HepG2 (cell line): ENCODE measurements around the gene F2RL3. TPM values are rescaled to one million over a fixed set of nuclear protein-coding genes. Genes with fewer than 3 reads are reported as not detected.

Experiments used
- ATAC-seq: fragments of 200-7000 bp; cut with Tn5 transposase; 3 replicates; pipeline ENCODE4 v1.9.1; 2020; ENCODE audit warnings: mild to moderate bottlenecking, moderate library complexity
- BruUV-seq: library from RNA; stranded (reverse); fragments of 400-500 nt; replicated peaks from 2 replicates; lab custom pipeline; 2021; lab: Mats Ljungman, UMichigan
- CTCF ChIA-PET: fragments of 300-600 bp; formaldehyde crosslinking; extraction: SDS; loops from one replicate; lab custom pipeline; 2021; ENCODE audit warnings: low total read pairs, inconsistent platforms, low intra/inter-chr PET ratio; lab: Yijun Ruan, JAX
- POLR2A ChIA-PET: fragments of 350-600 bp; sonication (Branson Sonifier 250); formaldehyde crosslinking; loops from one replicate; lab custom pipeline; 2020; ENCODE audit warnings: antibody characterized with exemption, inconsistent platforms; lab: Yijun Ruan, JAX
- DNase-seq: peaks from one replicate; pipeline ENCODE4 v3.0.0-alpha.2; 2015; ENCODE audit warnings: low spot score
- FAIRE-seq: peaks from 3 replicates; lab custom pipeline; 2011; peaks lifted over from hg19 to GRCh38; lab: Jason Lieb, UNC
- H2AFZ ChIP-seq: one replicate; pipeline ENCODE4 v1.6.1; 2011; ENCODE audit warnings: low read length, inconsistent platforms
- H3K27ac ChIP-seq: fragments of 300-600 bp; 3 replicates; pipeline ENCODE4 v1.8.0; 2011; ENCODE audit warnings: mixed run types, mild to moderate bottlenecking, mixed read lengths, low read length, inconsistent platforms; ENCODE audit not compliant: insufficient read depth; ENCODE audit errors: extremely low read length
- H3K27me3 ChIP-seq, 2 experiments: fragments of 200-600 bp in 1 of 2; 2 replicates in 1 of 2; 3 replicates in 1 of 2; pipeline versions ENCODE4 v1.6.0 to v1.8.0; 2011; ENCODE audit warnings: low read length in 2 of 2, mild to moderate bottlenecking in 2 of 2, moderate library complexity in 2 of 2, inconsistent platforms in 1 of 2; ENCODE audit not compliant: insufficient read depth in 2 of 2, control insufficient read depth in 1 of 2
- H3K36me3 ChIP-seq, 2 experiments: fragments of 200-600 bp in 1 of 2; replicated peaks in 1 of 2; 2 replicates in 1 of 2; 3 replicates in 1 of 2; pipeline versions ENCODE4 v1.5.1 to v1.8.0; 2011; ENCODE audit warnings: low read length in 2 of 2, inconsistent platforms in 1 of 2; ENCODE audit not compliant: insufficient read depth in 2 of 2, control insufficient read depth in 1 of 2
- H3K4me1 ChIP-seq: 2 replicates; pipeline ENCODE4 v1.5.1; 2012; ENCODE audit warnings: low read length, inconsistent platforms; ENCODE audit not compliant: insufficient read depth
- H3K4me2 ChIP-seq: 2 replicates; pipeline ENCODE4 v1.6.0; 2011; ENCODE audit warnings: low read depth, low read length, inconsistent platforms
- H3K4me3 ChIP-seq, 3 experiments: fragments of 200-600 bp in 1 of 3; sonication (generic), shearing (Covaris generic) in 1 of 3; replicated peaks in 1 of 3; 2 replicates each; pipeline ENCODE4 v1.5.1; 2011 to 2016; ENCODE audit warnings: low read length in 3 of 3, inconsistent platforms in 2 of 3, low read depth in 2 of 3, mild to moderate bottlenecking in 2 of 3, control low read depth in 1 of 3, mixed read lengths in 1 of 3; ENCODE audit not compliant: insufficient read depth in 1 of 3
- H3K79me2 ChIP-seq: one replicate; pipeline ENCODE4 v1.6.1; 2011; ENCODE audit warnings: low read length, inconsistent platforms; ENCODE audit not compliant: insufficient read depth
- H3K9ac ChIP-seq: 2 replicates; pipeline ENCODE4 v1.6.0; 2011; ENCODE audit warnings: mild to moderate bottlenecking, low read depth, low read length, inconsistent platforms; ENCODE audit not compliant: insufficient read depth
- H3K9me3 ChIP-seq: 2 replicates; pipeline ENCODE4 v1.5.1; 2012; ENCODE audit warnings: mild to moderate bottlenecking, low read length
- H4K20me1 ChIP-seq: 2 replicates; pipeline ENCODE4 v1.6.0; 2011; ENCODE audit warnings: inconsistent platforms, mild to moderate bottlenecking, low read length, moderate library complexity; ENCODE audit not compliant: insufficient read depth
- KAT7 ChIP-seq: IDR thresholded peaks from 2 replicates; pipeline ENCODE4 v1.6.1; 2018; ENCODE audit warnings: borderline replicate concordance, missing compliant biosample characterization
- TBX2 ChIP-seq: sonication (generic); formaldehyde crosslinking; IDR thresholded peaks from 2 replicates; pipeline ENCODE4 v1.5.0; 2020; ENCODE audit warnings: missing genetic modification reagents, mild to moderate bottlenecking, borderline replicate concordance
- THAP11 ChIP-seq: IDR thresholded peaks from 2 replicates; pipeline ENCODE4 v1.6.1; 2016; ENCODE audit warnings: missing biosample characterization, missing genetic modification reagents
- ZNF121 ChIP-seq: sonication (generic); formaldehyde crosslinking; IDR thresholded peaks from 2 replicates; pipeline ENCODE4 v1.5.0; 2020; ENCODE audit warnings: mild to moderate bottlenecking, missing genetic modification reagents
- ZNF703 ChIP-seq: sonication (generic); formaldehyde crosslinking; IDR thresholded peaks from 2 replicates; pipeline ENCODE4 v1.5.1; 2020; ENCODE audit warnings: missing genetic modification reagents, mild to moderate bottlenecking, moderate library complexity, borderline replicate concordance
- ZNF761 ChIP-seq: sonication (generic); formaldehyde crosslinking; conservative IDR thresholded peaks from 2 replicates; pipeline ENCODE4 v1.4.0; 2020; ENCODE audit warnings: mild to moderate bottlenecking, missing genetic modification reagents
- WGBS: methylation state at CpG from one replicate; pipeline ENCODE4 v1.1.6; 2017; ENCODE audit warnings: low lambda C conversion rate; 5-methylcytosine and 5-hydroxymethylcytosine counted together
- in situ Hi-C: cut with HindIII; loops from 2 replicates; pipeline ENCODE4 v1.10.0; 2017; ENCODE audit warnings: low pct_unique_long_range_greater_than_20kb; ENCODE audit not compliant: extremely low pct_ligation_motif_present
- intact Hi-C: fragments of 100-400 bp; cut with micrococcal nuclease; formaldehyde crosslinking; loops from one replicate; pipeline ENCODE4 v1.10.0; 2022; ENCODE audit not compliant: unreplicated experiment
- polyA plus RNA-seq, 8 experiments: library from polyadenylated mRNA; depleted of rRNA in 3 of 8; stranded (reverse) in 7 of 8; unstranded in 1 of 8; fragments of >200 nt; fragmentation: Illumina TruSeq in 4 of 8; extraction: Trizol in 4 of 8; gene quantifications; 2 replicates each; pipeline versions ENCODE4 v1.2.1 to v1.2.3, GENCODE V29; 2011 to 2016; ENCODE audit warnings: low read depth in 4 of 8, missing spikeins in 1 of 8, mixed read lengths in 1 of 8; ENCODE audit not compliant: insufficient read depth in 1 of 8
- total RNA-seq, 5 experiments: library from RNA; depleted of rRNA; stranded (reverse); fragments of >200 nt; fragmentation: Illumina TruSeq; extraction: Trizol; gene quantifications; 2 replicates each; pipeline ENCODE4 v1.2.3, GENCODE V29; 2016; ENCODE audit warnings: low read depth in 1 of 5
- TF ChIP-seq, protein P1 (sequence below): sonication (generic); formaldehyde crosslinking; IDR thresholded peaks from 2 replicates; pipeline ENCODE4 v1.5.0; 2020; ENCODE audit warnings: mild to moderate bottlenecking, missing genetic modification reagents
- TF ChIP-seq, protein P2 (sequence below): sonication (generic); formaldehyde crosslinking; IDR thresholded peaks from 2 replicates; pipeline ENCODE4 v1.5.1; 2020; ENCODE audit warnings: mild to moderate bottlenecking, missing genetic modification reagents, moderate library complexity
- TF ChIP-seq, protein P3 (sequence below): sonication (generic); formaldehyde crosslinking; IDR thresholded peaks from 2 replicates; pipeline ENCODE4 v1.5.1; 2020; ENCODE audit warnings: mild to moderate bottlenecking, missing genetic modification reagents, moderate library complexity
- TF ChIP-seq, protein P4 (sequence below), 2 experiments: fragments of 450-650 bp in 1 of 2; sonication (generic) in 1 of 2; formaldehyde crosslinking; IDR thresholded peaks; 2 replicates each; pipeline versions ENCODE4 v1.5.0 to v1.8.0; 2020 to 2022; ENCODE audit warnings: mild to moderate bottlenecking in 1 of 2, missing genetic modification reagents in 1 of 2
- TF ChIP-seq, protein P5 (sequence below): sonication (generic); formaldehyde crosslinking; IDR thresholded peaks from 2 replicates; pipeline ENCODE4 v1.4.0; 2020; ENCODE audit warnings: missing genetic modification reagents, borderline replicate concordance

Gene F2RL3
- total and polyA plus RNA-seq, 2 of the 13 experiments (the other 11 are each of a cell fraction or from before 2014, with no cell fraction given) = not detected

DNA sequence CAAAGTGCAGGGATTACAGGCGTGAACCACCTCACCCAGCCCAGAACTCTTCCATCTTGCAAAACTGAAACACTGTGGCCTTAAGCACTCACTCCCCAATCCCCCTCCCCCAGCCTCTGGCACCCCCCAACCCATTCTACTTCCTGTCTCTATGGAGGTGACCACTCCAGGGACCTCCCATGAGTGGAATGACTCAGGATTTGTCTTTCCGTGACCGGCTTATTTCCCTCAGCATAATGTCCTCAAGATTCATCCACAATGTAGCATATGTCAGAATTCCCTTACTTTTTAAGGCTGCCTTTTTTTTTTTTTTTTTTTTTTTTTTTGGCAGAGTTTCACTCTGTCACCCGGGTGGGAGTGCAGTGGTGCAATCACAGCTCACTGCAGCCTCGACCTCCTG lies 3.6 kb upstream of the F2RL3 start (continued):
- TF ChIP-seq, protein P1, sequence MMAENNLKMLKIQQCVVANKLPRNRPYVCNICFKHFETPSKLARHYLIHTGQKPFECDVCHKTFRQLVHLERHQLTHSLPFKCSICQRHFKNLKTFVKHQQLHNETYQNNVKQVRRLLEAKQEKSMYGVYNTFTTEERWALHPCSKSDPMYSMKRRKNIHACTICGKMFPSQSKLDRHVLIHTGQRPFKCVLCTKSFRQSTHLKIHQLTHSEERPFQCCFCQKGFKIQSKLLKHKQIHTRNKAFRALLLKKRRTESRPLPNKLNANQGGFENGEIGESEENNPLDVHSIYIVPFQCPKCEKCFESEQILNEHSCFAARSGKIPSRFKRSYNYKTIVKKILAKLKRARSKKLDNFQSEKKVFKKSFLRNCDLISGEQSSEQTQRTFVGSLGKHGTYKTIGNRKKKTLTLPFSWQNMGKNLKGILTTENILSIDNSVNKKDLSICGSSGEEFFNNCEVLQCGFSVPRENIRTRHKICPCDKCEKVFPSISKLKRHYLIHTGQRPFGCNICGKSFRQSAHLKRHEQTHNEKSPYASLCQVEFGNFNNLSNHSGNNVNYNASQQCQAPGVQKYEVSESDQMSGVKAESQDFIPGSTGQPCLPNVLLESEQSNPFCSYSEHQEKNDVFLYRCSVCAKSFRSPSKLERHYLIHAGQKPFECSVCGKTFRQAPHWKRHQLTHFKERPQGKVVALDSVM (CRISPR knock-in tag) = no peak
- no peak for TF ChIP-seq KAT7
- TF ChIP-seq, all 625 proteins: peak for 0

DNA sequence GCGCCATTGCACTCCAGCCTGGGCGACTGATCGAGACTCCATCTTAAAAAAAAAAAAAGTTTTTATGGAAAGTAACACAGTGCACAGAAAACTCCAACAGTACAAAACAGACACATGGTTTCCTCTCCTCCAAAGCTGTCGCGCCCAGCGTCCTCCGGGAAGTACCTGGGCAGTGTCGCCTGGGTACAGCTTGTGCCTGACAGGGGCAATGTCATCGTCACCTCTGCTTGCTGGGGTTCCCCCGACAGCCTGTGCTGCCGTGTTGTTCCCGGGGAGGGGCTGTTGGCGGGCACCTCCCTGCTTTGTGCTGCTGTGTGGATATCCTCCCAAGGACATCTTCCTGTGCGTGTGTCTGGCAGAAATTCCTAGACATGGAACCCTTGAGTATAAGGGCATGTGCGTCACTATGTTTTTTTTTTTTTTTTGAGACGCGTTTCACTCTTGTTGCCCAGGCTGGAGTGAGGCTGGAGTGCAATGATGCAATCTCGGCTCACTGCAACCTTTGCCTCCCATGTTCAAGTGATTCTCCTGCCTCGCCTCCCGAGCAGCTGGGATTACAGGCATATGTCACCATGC lies 2.4 kb upstream of the F2RL3 start:
- FAIRE-seq (peak; percentile 74), ATAC-seq (peak; percentile 52), DNase-seq (peak; percentile 52)
- Histone ChIP-seq H3K4me2 (peak overlapping the region; percentile 81), H3K4me1 (peaks cover 25% of the 10 kb centered on the region; the same call in 1 of the 2 replicates), H2AFZ (peak overlapping the region; percentile 25), H3K9me3 (peaks cover 17% of the 10 kb centered on the region), H3K4me3 (peak overlapping the region; percentile 14 to 61 (median 34); a peak in 5 of 6 replicates), H3K27me3 (no peaks in the 10 kb centered on the region; a peak in 1 of 5 replicates), H3K9ac (peak overlapping the region; percentile 53), H3K27ac (no peak overlapping the region), H3K36me3 (no peaks in the 10 kb centered on the region), H4K20me1 (no peaks in the 10 kb centered on the region), H3K79me2 (no peaks in the 10 kb centered on the region)
- ChIA-PET CTCF (no interaction called here), POLR2A (interaction anchor here (1.6 kb wide), 1 partner anchor 31 kb away, joined by 3 read pairs; no protein-coding TSS in a partner anchor)
- WGBS = 15% methylated on average over 15 of the region's 20 CpGs
- in situ Hi-C loops = no loop called here
- no TSS peak for BruUV-seq
- intact Hi-C loops = no loop called here
- peak; percentile 51; the same call in 1 of the 2 replicates for TF ChIP-seq ZNF121 (CRISPR knock-in tag)
- TF ChIP-seq, protein P2, sequence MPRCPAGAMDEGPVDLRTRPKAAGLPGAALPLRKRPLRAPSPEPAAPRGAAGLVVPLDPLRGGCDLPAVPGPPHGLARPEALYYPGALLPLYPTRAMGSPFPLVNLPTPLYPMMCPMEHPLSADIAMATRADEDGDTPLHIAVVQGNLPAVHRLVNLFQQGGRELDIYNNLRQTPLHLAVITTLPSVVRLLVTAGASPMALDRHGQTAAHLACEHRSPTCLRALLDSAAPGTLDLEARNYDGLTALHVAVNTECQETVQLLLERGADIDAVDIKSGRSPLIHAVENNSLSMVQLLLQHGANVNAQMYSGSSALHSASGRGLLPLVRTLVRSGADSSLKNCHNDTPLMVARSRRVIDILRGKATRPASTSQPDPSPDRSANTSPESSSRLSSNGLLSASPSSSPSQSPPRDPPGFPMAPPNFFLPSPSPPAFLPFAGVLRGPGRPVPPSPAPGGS (CRISPR knock-in tag) = peak; percentile 43; the same call in 1 of the 2 replicates
- TF ChIP-seq, protein P3, sequence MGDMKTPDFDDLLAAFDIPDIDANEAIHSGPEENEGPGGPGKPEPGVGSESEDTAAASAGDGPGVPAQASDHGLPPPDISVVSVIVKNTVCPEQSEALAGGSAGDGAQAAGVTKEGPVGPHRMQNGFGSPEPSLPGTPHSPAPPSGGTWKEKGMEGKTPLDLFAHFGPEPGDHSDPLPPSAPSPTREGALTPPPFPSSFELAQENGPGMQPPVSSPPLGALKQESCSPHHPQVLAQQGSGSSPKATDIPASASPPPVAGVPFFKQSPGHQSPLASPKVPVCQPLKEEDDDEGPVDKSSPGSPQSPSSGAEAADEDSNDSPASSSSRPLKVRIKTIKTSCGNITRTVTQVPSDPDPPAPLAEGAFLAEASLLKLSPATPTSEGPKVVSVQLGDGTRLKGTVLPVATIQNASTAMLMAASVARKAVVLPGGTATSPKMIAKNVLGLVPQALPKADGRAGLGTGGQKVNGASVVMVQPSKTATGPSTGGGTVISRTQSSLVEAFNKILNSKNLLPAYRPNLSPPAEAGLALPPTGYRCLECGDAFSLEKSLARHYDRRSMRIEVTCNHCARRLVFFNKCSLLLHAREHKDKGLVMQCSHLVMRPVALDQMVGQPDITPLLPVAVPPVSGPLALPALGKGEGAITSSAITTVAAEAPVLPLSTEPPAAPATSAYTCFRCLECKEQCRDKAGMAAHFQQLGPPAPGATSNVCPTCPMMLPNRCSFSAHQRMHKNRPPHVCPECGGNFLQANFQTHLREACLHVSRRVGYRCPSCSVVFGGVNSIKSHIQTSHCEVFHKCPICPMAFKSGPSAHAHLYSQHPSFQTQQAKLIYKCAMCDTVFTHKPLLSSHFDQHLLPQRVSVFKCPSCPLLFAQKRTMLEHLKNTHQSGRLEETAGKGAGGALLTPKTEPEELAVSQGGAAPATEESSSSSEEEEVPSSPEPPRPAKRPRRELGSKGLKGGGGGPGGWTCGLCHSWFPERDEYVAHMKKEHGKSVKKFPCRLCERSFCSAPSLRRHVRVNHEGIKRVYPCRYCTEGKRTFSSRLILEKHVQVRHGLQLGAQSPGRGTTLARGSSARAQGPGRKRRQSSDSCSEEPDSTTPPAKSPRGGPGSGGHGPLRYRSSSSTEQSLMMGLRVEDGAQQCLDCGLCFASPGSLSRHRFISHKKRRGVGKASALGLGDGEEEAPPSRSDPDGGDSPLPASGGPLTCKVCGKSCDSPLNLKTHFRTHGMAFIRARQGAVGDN = peak; percentile 56
- TF ChIP-seq ZNF703 (CRISPR knock-in tag) = no peak
- 0 out of 2 replicates have a peak, but pooled peaks have one; percentile 21 for TF ChIP-seq THAP11
- TF ChIP-seq ZNF761 = 0 out of 2 replicates have a peak, but pooled peaks have one; percentile 29
- TF ChIP-seq, protein P4, sequence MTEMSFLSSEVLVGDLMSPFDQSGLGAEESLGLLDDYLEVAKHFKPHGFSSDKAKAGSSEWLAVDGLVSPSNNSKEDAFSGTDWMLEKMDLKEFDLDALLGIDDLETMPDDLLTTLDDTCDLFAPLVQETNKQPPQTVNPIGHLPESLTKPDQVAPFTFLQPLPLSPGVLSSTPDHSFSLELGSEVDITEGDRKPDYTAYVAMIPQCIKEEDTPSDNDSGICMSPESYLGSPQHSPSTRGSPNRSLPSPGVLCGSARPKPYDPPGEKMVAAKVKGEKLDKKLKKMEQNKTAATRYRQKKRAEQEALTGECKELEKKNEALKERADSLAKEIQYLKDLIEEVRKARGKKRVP (CRISPR knock-in tag; IDR thresholded peaks at IDR 0.05) = peak in 1 of 2 experiments; percentile 96; a peak in 2 of 4 replicates
- TF ChIP-seq, protein P5, sequence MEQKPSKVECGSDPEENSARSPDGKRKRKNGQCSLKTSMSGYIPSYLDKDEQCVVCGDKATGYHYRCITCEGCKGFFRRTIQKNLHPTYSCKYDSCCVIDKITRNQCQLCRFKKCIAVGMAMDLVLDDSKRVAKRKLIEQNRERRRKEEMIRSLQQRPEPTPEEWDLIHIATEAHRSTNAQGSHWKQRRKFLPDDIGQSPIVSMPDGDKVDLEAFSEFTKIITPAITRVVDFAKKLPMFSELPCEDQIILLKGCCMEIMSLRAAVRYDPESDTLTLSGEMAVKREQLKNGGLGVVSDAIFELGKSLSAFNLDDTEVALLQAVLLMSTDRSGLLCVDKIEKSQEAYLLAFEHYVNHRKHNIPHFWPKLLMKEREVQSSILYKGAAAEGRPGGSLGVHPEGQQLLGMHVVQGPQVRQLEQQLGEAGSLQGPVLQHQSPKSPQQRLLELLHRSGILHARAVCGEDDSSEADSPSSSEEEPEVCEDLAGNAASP (CRISPR knock-in tag) = peak; percentile 31; the same call in 1 of the 2 replicates
- TF ChIP-seq TBX2 (CRISPR knock-in tag) = peak; percentile 26; the same call in 1 of the 2 replicates
